ENCODE data around the gene TMEM141.

GRCh38 chr9:136806631-136807201, 15.6 kb downstream of the TMEM141 start:
- TF ChIP-seq GATA2 (IDR thresholded peaks at IDR 0.05; ENCODE audit: low read depth, low read length) (no peak), GATA3 (IDR thresholded peaks at IDR 0.05; ENCODE audit: low read depth, low read length) (no peak)
